Endodermal cell (in vitro differentiated cells): ENCODE measurements around the gene NRXN3. TPM values are rescaled to one million over a fixed set of nuclear protein-coding genes. Genes with fewer than 3 reads are reported as not detected.

Experiments
- DNase-seq: peaks from one replicate; pipeline ENCODE4 v3.0.0-alpha.2; 2017
- H3K27ac ChIP-seq: 2 replicates; pipeline ENCODE4 v1.5.1; 2013; ENCODE audit warnings: mild to moderate bottlenecking, low read depth, low read length, moderate library complexity
- H3K27me3 ChIP-seq: 2 replicates; pipeline ENCODE4 v1.6.1; 2013; ENCODE audit warnings: mild to moderate bottlenecking, low read length, moderate library complexity; ENCODE audit not compliant: insufficient read depth, control insufficient read depth, poor library complexity, severe bottlenecking
- H3K36me3 ChIP-seq: 2 replicates; pipeline ENCODE4 v1.7.0; 2013; ENCODE audit warnings: mild to moderate bottlenecking, low read length, moderate library complexity; ENCODE audit not compliant: control insufficient read depth, insufficient read depth
- H3K4me1 ChIP-seq: one replicate; pipeline ENCODE4 v1.7.0; 2013; ENCODE audit warnings: low read length; ENCODE audit not compliant: control insufficient read depth, insufficient read depth
- H3K4me3 ChIP-seq: 2 replicates; pipeline ENCODE4 v1.5.1; 2013; ENCODE audit warnings: mild to moderate bottlenecking, low read length, moderate library complexity
- H3K9ac ChIP-seq: 2 replicates; pipeline ENCODE4 v1.6.1; 2013; ENCODE audit warnings: mild to moderate bottlenecking, low read length, moderate library complexity; ENCODE audit not compliant: poor library complexity, severe bottlenecking; ENCODE audit errors: extremely low read depth
- H3K9me3 ChIP-seq: 2 replicates; pipeline ENCODE4 v1.6.1; 2013; ENCODE audit warnings: mild to moderate bottlenecking, low read length, moderate library complexity; ENCODE audit not compliant: control insufficient read depth
- H3K27ac Mint-ChIP-seq: 2 replicates; pipeline ENCODE4 v1.8.0; 2020; ENCODE audit warnings: mixed read lengths
- H3K27me3 Mint-ChIP-seq: 2 replicates; pipeline ENCODE4 v1.8.0; 2021; ENCODE audit warnings: mild to moderate bottlenecking, mixed read lengths; ENCODE audit not compliant: insufficient read depth
- H3K36me3 Mint-ChIP-seq: 2 replicates; pipeline ENCODE4 v1.8.0; 2020; ENCODE audit warnings: low read depth, mixed read lengths
- H3K4me1 Mint-ChIP-seq: 2 replicates; pipeline ENCODE4 v1.8.0; 2020; ENCODE audit warnings: mixed read lengths
- H3K4me3 Mint-ChIP-seq: 2 replicates; pipeline ENCODE4 v1.8.0; 2020; ENCODE audit warnings: mild to moderate bottlenecking, moderate library complexity, mixed read lengths
- H3K9me3 Mint-ChIP-seq: 2 replicates; pipeline ENCODE4 v1.8.0; 2020; ENCODE audit warnings: mild to moderate bottlenecking, mixed read lengths
- CTCF ChIP-seq: fragments of 200-600 bp; sonication (generic); conservative IDR thresholded peaks from 2 replicates; pipeline ENCODE4 v1.5.0; 2021; ENCODE audit warnings: antibody characterized with exemption, mild to moderate bottlenecking
- WGBS, 2 experiments: methylation state at CpG; one replicate each; pipeline versions ENCODE4 v1.1.5 to v1.1.7; 2013; ENCODE audit warnings: missing lambda C conversion rate in 2 of 2, mixed read lengths in 1 of 2; ENCODE audit not compliant: insufficient coverage in 1 of 2, insufficient read length in 1 of 2; 5-methylcytosine and 5-hydroxymethylcytosine counted together
- total RNA-seq, 2 donors: library from RNA; stranded (reverse); fragmentation: NEBNext Ultra II Directional in 1 of 2; extraction: Animal tissue kit (Norgen Biotek cat#: 25700) in 1 of 2; gene quantifications; 2 replicates in 1 of 2; 3 replicates in 1 of 2; pipeline ENCODE4 v1.2.1, GENCODE V29; 2021

NRXN3 gene
- total RNA-seq, 2 donors from 2014 or later, result 20.9 to 21.4 TPM

GRCh38 chr14:78849952-78850351, 679.8 kb downstream of the NRXN3 start:
- no peak overlapping the region for H3K27ac Mint-ChIP-seq
- H3K4me3 ChIP-seq, result peak overlapping the region; percentile 19
- DNase-seq, result no peak

GRCh38 chr14:78851189-78851588, 681.0 kb downstream of the NRXN3 start:
- TF ChIP-seq CTCF, result no peak
- H3K4me3 ChIP-seq, result no peak overlapping the region
- no peak overlapping the region for H3K27ac ChIP-seq
- no peak for DNase-seq
- 93 to 100% methylated on average over 1 to 3 of the region's 3 CpGs for WGBS, 2 experiments
- H3K4me3 Mint-ChIP-seq, result no peak overlapping the region
- H3K27ac Mint-ChIP-seq, result no peak overlapping the region
- H3K27me3 ChIP-seq, result no peaks in the 10 kb centered on the region
- no peaks in the 10 kb centered on the region for H3K27me3 Mint-ChIP-seq
- H3K9ac ChIP-seq, result no peak overlapping the region
- H3K9me3 Mint-ChIP-seq, result no peaks in the 10 kb centered on the region
- no peaks in the 10 kb centered on the region for H3K36me3 Mint-ChIP-seq
- H3K4me1 ChIP-seq, result peaks cover 5% of the 10 kb centered on the region
- H3K36me3 ChIP-seq, result no peaks in the 10 kb centered on the region
- peaks cover 31% of the 10 kb centered on the region for H3K4me1 Mint-ChIP-seq
- no peaks in the 10 kb centered on the region for H3K9me3 ChIP-seq

More at GRCh38 chr14:78849952-78850351, 679.8 kb downstream of the NRXN3 start:
- H3K4me1 ChIP-seq, result peaks cover 5% of the 10 kb centered on the region
- H3K27ac ChIP-seq, result no peak overlapping the region
- Mint-ChIP-seq H3K4me3 (no peak overlapping the region), H3K9me3 (no peaks in the 10 kb centered on the region), H3K36me3 (no peaks in the 10 kb centered on the region), H3K4me1 (peaks cover 31% of the 10 kb centered on the region), H3K27me3 (no peaks in the 10 kb centered on the region)
- no peaks in the 10 kb centered on the region for H3K36me3 ChIP-seq
- H3K27me3 ChIP-seq, result no peaks in the 10 kb centered on the region
- no peaks in the 10 kb centered on the region for H3K9me3 ChIP-seq
- H3K9ac ChIP-seq, result no peak overlapping the region
- 75 to 78% methylated on average over 1 to 2 of the region's 2 CpGs for WGBS, 2 experiments
- no peak for TF ChIP-seq CTCF

- Histone ChIP-seq H3K36me3 (no peaks in the 10 kb centered on the region), H3K9me3 (no peaks in the 10 kb centered on the region), H3K9ac (no peak overlapping the region), H3K4me1 (peaks cover 5% of the 10 kb centered on the region), H3K27ac (no peak overlapping the region), H3K4me3 (no peak overlapping the region), H3K27me3 (no peaks in the 10 kb centered on the region)
- WGBS, 2 experiments, result 86% methylated on average over 1 of the region's 1 CpG; no CpG with 5 or more reads in 1 of the 2 experiments
- Mint-ChIP-seq H3K36me3 (no peaks in the 10 kb centered on the region), H3K27ac (no peak overlapping the region), H3K4me3 (no peak overlapping the region), H3K27me3 (no peaks in the 10 kb centered on the region), H3K9me3 (no peaks in the 10 kb centered on the region), H3K4me1 (peaks cover 31% of the 10 kb centered on the region)
- no peak for TF ChIP-seq CTCF
- no peak for DNase-seq
These were observed 681.9 kb downstream of the NRXN3 start for GRCh38 chr14:78852040-78852439.
